ENCODE data around the gene DDOST. TPM values are rescaled to one million over a fixed set of nuclear protein-coding genes. Genes with fewer than 3 reads are reported as not detected.

Gene DDOST
- total RNA-seq, 1 experiment from 2014 or later = 292 TPM

- no peak overlapping the region for H3K4me3 Mint-ChIP-seq (ENCODE audit: unreplicated experiment)
- ChIA-PET POLR2A (no interaction called here), CTCF (interaction anchor here (1.1 kb wide), 1 partner anchor 12 kb away, joined by 3 read pairs; no protein-coding TSS in a partner anchor)
- H3K27ac Mint-ChIP-seq (ENCODE audit: low read depth, unreplicated experiment) = no peak overlapping the region
- H3K9me3 Mint-ChIP-seq (ENCODE audit: unreplicated experiment) = no peaks in the 10 kb centered on the region
- no peaks in the 10 kb centered on the region for H3K4me1 Mint-ChIP-seq (ENCODE audit: insufficient read depth, unreplicated experiment)
- no peak for TF ChIP-seq CTCF (IDR thresholded peaks at IDR 0.05; ENCODE audit: unreplicated experiment)
- intact Hi-C loops (cut with micrococcal nuclease) = no loop called here
- DNase-seq (ENCODE audit: unreplicated experiment) = no peak
- H3K27me3 Mint-ChIP-seq (ENCODE audit: insufficient read depth, unreplicated experiment) = no peaks in the 10 kb centered on the region
- no TSS peak for BruUV-seq (replicated peaks)
- no peaks in the 10 kb centered on the region for H3K36me3 Mint-ChIP-seq (ENCODE audit: insufficient read depth, unreplicated experiment)
Observed at GRCh38 chr1:20619999-20620398, 41.2 kb downstream of the DDOST start.

- CTCF ChIA-PET = interaction anchor here (1.4 kb wide), 1 partner anchor 14 kb away, joined by 4 read pairs; no protein-coding TSS in a partner anchor
Observed at GRCh38 chr1:20618550-20618949, 42.6 kb downstream of the DDOST start.

GRCh38 chr1:20616847-20617487, 44.2 kb downstream of the DDOST start:
- ChIA-PET POLR2A (interaction anchor here (0.7 kb wide), 1 partner anchor 8 kb away, joined by 4 read pairs; no protein-coding TSS in a partner anchor), CTCF (interaction anchor here (1.3 kb wide), 1 partner anchor 16 kb away, joined by 4 read pairs; no protein-coding TSS in a partner anchor)
- TF ChIP-seq CTCF (IDR thresholded peaks at IDR 0.05; ENCODE audit: unreplicated experiment) = no peak
- no peak for DNase-seq (ENCODE audit: unreplicated experiment)
- no peak overlapping the region for H3K27ac Mint-ChIP-seq (ENCODE audit: low read depth, unreplicated experiment)
- peaks cover 7% of the 10 kb centered on the region for H3K9me3 Mint-ChIP-seq (ENCODE audit: unreplicated experiment)
- no TSS peak for BruUV-seq (replicated peaks)
- H3K4me3 Mint-ChIP-seq (ENCODE audit: unreplicated experiment) = no peak overlapping the region
- peaks cover 5% of the 10 kb centered on the region for H3K36me3 Mint-ChIP-seq (ENCODE audit: insufficient read depth, unreplicated experiment)
- no peaks in the 10 kb centered on the region for H3K27me3 Mint-ChIP-seq (ENCODE audit: insufficient read depth, unreplicated experiment)
- intact Hi-C loops (cut with micrococcal nuclease) = no loop called here
- peaks cover 21% of the 10 kb centered on the region for H3K4me1 Mint-ChIP-seq (ENCODE audit: insufficient read depth, unreplicated experiment)

More at GRCh38 chr1:20618550-20618949, 42.6 kb downstream of the DDOST start:
- peaks cover 7% of the 10 kb centered on the region for H3K9me3 Mint-ChIP-seq (ENCODE audit: unreplicated experiment)
- H3K4me1 Mint-ChIP-seq (ENCODE audit: insufficient read depth, unreplicated experiment) = peaks cover 10% of the 10 kb centered on the region
- no peak for TF ChIP-seq CTCF (IDR thresholded peaks at IDR 0.05; ENCODE audit: unreplicated experiment)
- no peak overlapping the region for H3K4me3 Mint-ChIP-seq (ENCODE audit: unreplicated experiment)
- H3K36me3 Mint-ChIP-seq (ENCODE audit: insufficient read depth, unreplicated experiment) = no peaks in the 10 kb centered on the region
- DNase-seq (ENCODE audit: unreplicated experiment) = no peak
- intact Hi-C loops (cut with micrococcal nuclease) = no loop called here
- BruUV-seq (replicated peaks) = no TSS peak
- no peaks in the 10 kb centered on the region for H3K27me3 Mint-ChIP-seq (ENCODE audit: insufficient read depth, unreplicated experiment)
- H3K27ac Mint-ChIP-seq (ENCODE audit: low read depth, unreplicated experiment) = no peak overlapping the region
- POLR2A ChIA-PET = interaction anchor here (0.5 kb wide), 1 partner anchor 7 kb away, joined by 4 read pairs; no protein-coding TSS in a partner anchor

- CTCF ChIA-PET = interaction anchor here (0.7 kb wide), 1 partner anchor 1554 kb away, joined by 3 read pairs; no protein-coding TSS in a partner anchor
- BruUV-seq (replicated peaks) = no TSS peak
- DNase-seq (ENCODE audit: unreplicated experiment) = no peak
- intact Hi-C loops (cut with micrococcal nuclease) = no loop called here
- Mint-ChIP-seq H3K9me3 (ENCODE audit: unreplicated experiment) (peaks cover 7% of the 10 kb centered on the region), H3K36me3 (ENCODE audit: insufficient read depth, unreplicated experiment) (peaks cover 6% of the 10 kb centered on the region), H3K27me3 (ENCODE audit: insufficient read depth, unreplicated experiment) (no peaks in the 10 kb centered on the region), H3K4me1 (ENCODE audit: insufficient read depth, unreplicated experiment) (peaks cover 22% of the 10 kb centered on the region), H3K27ac (ENCODE audit: low read depth, unreplicated experiment) (no peak overlapping the region), H3K4me3 (ENCODE audit: unreplicated experiment) (no peak overlapping the region)
- POLR2A ChIA-PET = interaction anchor here (0.7 kb wide), 1 partner anchor 176 kb away, joined by 3 read pairs; no protein-coding TSS in a partner anchor
- no peak for TF ChIP-seq CTCF (IDR thresholded peaks at IDR 0.05; ENCODE audit: unreplicated experiment)
Observed at GRCh38 chr1:20615946-20616846, 45.0 kb downstream of the DDOST start.

Data from MCF 10A (cell line).